K562 (cell line): ENCODE data around the gene NXT1. TPM values are rescaled to one million over a fixed set of nuclear protein-coding genes. Genes with fewer than 3 reads are reported as not detected.

Experiments used
- ATF2 ChIP-seq: sonication (generic); formaldehyde crosslinking; IDR thresholded peaks from 2 replicates; pipeline ENCODE4 v1.8.1; 2022; ENCODE audit warnings: missing genetic modification reagents
- BCL6 ChIP-seq: fragments of 250-450 bp; sonication (Bioruptor Pico); IDR thresholded peaks from 2 replicates; pipeline ENCODE4 v1.4.0; 2020
- CBX1 ChIP-seq: sonication (generic); IDR thresholded peaks from 2 replicates; pipeline ENCODE4 v1.6.1; 2016; ENCODE audit warnings: antibody characterized with exemption, low read depth, mild to moderate bottlenecking
- DDX20 ChIP-seq: fragments of 450-650 bp; IDR thresholded peaks from 2 replicates; pipeline ENCODE4 v1.6.1; 2016; ENCODE audit warnings: missing genetic modification characterization, low read depth, mild to moderate bottlenecking, missing compliant biosample characterization, moderate library complexity
- ELF2 ChIP-seq: fragments of 250-450 bp; sonication (Bioruptor Pico); IDR thresholded peaks from 2 replicates; pipeline ENCODE4 v1.5.0; 2021; ENCODE audit warnings: mild to moderate bottlenecking
- HMGXB4 ChIP-seq: sonication (generic); formaldehyde crosslinking; IDR thresholded peaks from 2 replicates; pipeline ENCODE4 v1.8.1; 2023; ENCODE audit warnings: mild to moderate bottlenecking, missing genetic modification reagents
- NFIX ChIP-seq: fragments of 250-450 bp; sonication (Bioruptor Pico); IDR thresholded peaks from 2 replicates; pipeline ENCODE4 v1.4.0; 2020; ENCODE audit warnings: low read depth, mild to moderate bottlenecking, moderate library complexity
- PYGO2 ChIP-seq: fragments of 450-650 bp; IDR thresholded peaks from 2 replicates; pipeline ENCODE4 v1.6.1; 2016; ENCODE audit warnings: mild to moderate bottlenecking, missing genetic modification characterization, moderate library complexity, missing compliant biosample characterization
- SAP30 ChIP-seq: fragments of 200-600 bp; sonication (generic); IDR thresholded peaks from 2 replicates; pipeline ENCODE4 v1.6.1; 2012; ENCODE audit warnings: borderline replicate concordance, low read depth, mild to moderate bottlenecking, moderate library complexity, low read length, control low read depth, inconsistent platforms; ENCODE audit not compliant: insufficient read depth, poor library complexity, severe bottlenecking
- TFE3 ChIP-seq: fragments of 450-650 bp; formaldehyde crosslinking; IDR thresholded peaks from 2 replicates; pipeline ENCODE4 v1.4.0; 2020; ENCODE audit warnings: mild to moderate bottlenecking, mixed read lengths
- ZBTB1 ChIP-seq: sonication (generic); formaldehyde crosslinking; IDR thresholded peaks from 2 replicates; pipeline ENCODE4 v1.8.1; 2023; ENCODE audit warnings: missing genetic modification reagents, low read depth, mild to moderate bottlenecking, borderline replicate concordance
- ZNF197 ChIP-seq: fragments of 200-800 bp; sonication (Bioruptor generic); IDR thresholded peaks from 2 replicates; pipeline ENCODE4 v1.6.1; 2016; ENCODE audit warnings: low read depth, missing genetic modification characterization, missing compliant biosample characterization
- ZNF384 ChIP-seq: IDR thresholded peaks from 2 replicates; pipeline ENCODE4 v1.6.1; 2012; ENCODE audit warnings: low read depth, low read length, improper control_type of control experiment
- ZNF77 ChIP-seq: fragments of 250-450 bp; sonication (Bioruptor Pico); IDR thresholded peaks from 2 replicates; pipeline ENCODE4 v1.5.0; 2020
- polyA plus RNA-seq, 8 experiments: library from polyadenylated mRNA; depleted of rRNA in 4 of 8; stranded (reverse) in 5 of 8; unstranded in 3 of 8; fragments of >200 nt; fragmentation: Nextera tagmentation in 2 of 8; fragmentation: Illumina TruSeq in 1 of 8; extraction: Ambion mirVana in 2 of 8; extraction: Trizol in 1 of 8; gene quantifications; 2 replicates each; pipeline versions ENCODE4 v1.2.1 to v1.2.3, GENCODE V29; 2011 to 2014; ENCODE audit warnings: inconsistent platforms in 1 of 8, missing spikeins in 1 of 8
- total RNA-seq, 7 experiments: library from RNA; depleted of rRNA in 6 of 7; stranded (reverse); fragments of >200 nt in 6 of 7; fragmentation: Illumina TruSeq in 2 of 7; extraction: Trizol in 2 of 7; gene quantifications; 2 replicates each; pipeline versions ENCODE4 v1.2.1 to v1.2.3, GENCODE V29; 2011 to 2021; ENCODE audit warnings: low replicate concordance in 1 of 7

NXT1 gene
- total and polyA plus RNA-seq, 9 of the 15 experiments (the other 6 are each of a cell fraction or from before 2014, with no cell fraction given) = 7.7 to 50.9 (median 35.6) TPM

- TF ChIP-seq TFE3 (CRISPR knock-in tag) (peak; percentile 99), ZBTB1 (CRISPR knock-in tag) (peak; percentile 88; the same call in 1 of the 2 replicates), ATF2 (CRISPR knock-in tag) (peak; percentile 91; the same call in 1 of the 2 replicates), CBX1 (peak; percentile 63; the same call in 1 of the 2 replicates), ZNF384 (no peak), PYGO2 (no peak), ZNF197 (CRISPR knock-in tag) (0 out of 2 replicates have a peak, but pooled peaks have one; percentile 34), ZNF77 (CRISPR knock-in tag) (no peak), SAP30 (no peak), BCL6 (CRISPR knock-in tag) (no peak), NFIX (CRISPR knock-in tag) (no peak), ELF2 (CRISPR knock-in tag) (peak; percentile 67; the same call in 1 of the 2 replicates), DDX20 (tag) (no peak), HMGXB4 (CRISPR knock-in tag) (no peak)
These were observed 11.1 kb downstream of the NXT1 start, which contains the start of gene GZF1 (continued) for GRCh38 chr20:23361476-23362391.
